Activated CD4-positive, alpha-beta memory T cell treated with anti-CD3 and anti-CD28 coated beads, Interleukin-2, amount 10 ng/mL, durations not matched to agents 7 days and 5 days (primary cell): ENCODE results near the gene RPIA. TPM values are rescaled to one million over a fixed set of nuclear protein-coding genes. Genes with fewer than 3 reads are reported as not detected.

Experiments
- CTCF ChIA-PET: fragments of 350-600 bp; sonication (Branson Sonifier 250); formaldehyde crosslinking; loops from one replicate; lab custom pipeline; 2021; ENCODE audit warnings: antibody characterized with exemption, inconsistent platforms; lab: Charles Lee
- POLR2A ChIA-PET: fragments of 350-600 bp; sonication (Branson Sonifier 250); formaldehyde crosslinking; loops from one replicate; lab custom pipeline; 2021; ENCODE audit warnings: antibody characterized with exemption; lab: Charles Lee
- DNase-seq: peaks from one replicate; pipeline ENCODE4 v3.0.0-alpha.2; 2020
- H3K27ac Mint-ChIP-seq: one replicate; pipeline ENCODE4 v1.8.0; 2021; ENCODE audit warnings: mild to moderate bottlenecking, mixed read lengths
- H3K27me3 Mint-ChIP-seq: one replicate; pipeline ENCODE4 v1.8.0; 2021; ENCODE audit warnings: mixed read lengths
- H3K36me3 Mint-ChIP-seq: one replicate; pipeline ENCODE4 v1.8.0; 2021; ENCODE audit warnings: low read depth, mixed read lengths
- H3K4me1 Mint-ChIP-seq: one replicate; pipeline ENCODE4 v1.8.0; 2021; ENCODE audit warnings: mixed read lengths
- H3K4me3 Mint-ChIP-seq: one replicate; pipeline ENCODE4 v1.8.0; 2021; ENCODE audit warnings: mild to moderate bottlenecking, mixed read lengths
- H3K9me3 Mint-ChIP-seq: one replicate; pipeline ENCODE4 v1.8.0; 2021; ENCODE audit warnings: mixed read lengths
- total RNA-seq, 2 experiments: library from RNA; stranded (reverse); gene quantifications; one replicate each; pipeline ENCODE4 v1.2.3, GENCODE V29; 2021

Gene RPIA
- total RNA-seq, 2 experiments from 2014 or later = 27.9 to 30.1 TPM

DNA sequence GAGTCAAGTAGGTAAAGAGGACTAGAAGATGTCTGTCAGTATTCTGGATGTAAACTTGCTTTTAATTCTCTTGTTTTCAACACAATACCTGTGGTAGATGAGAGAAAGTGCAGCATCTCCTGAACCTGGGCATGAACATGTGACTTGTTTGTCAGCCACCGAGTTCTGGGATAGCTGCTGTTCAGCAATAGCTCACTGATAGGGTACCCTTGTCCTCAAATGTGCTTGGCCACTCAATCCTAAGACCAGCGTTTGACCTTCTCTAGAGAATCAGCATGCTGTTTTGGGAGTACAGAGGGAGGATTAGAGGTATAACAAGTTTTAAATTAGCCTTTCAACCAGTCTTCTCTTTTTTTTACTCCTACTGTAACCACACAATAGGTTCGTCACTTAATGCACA is 23.2 kb downstream of the RPIA start:
- Mint-ChIP-seq H3K4me1 (no peaks in the 10 kb centered on the region), H3K27ac (no peak overlapping the region), H3K36me3 (peaks cover 16% of the 10 kb centered on the region), H3K4me3 (no peak overlapping the region), H3K9me3 (peaks cover 13% of the 10 kb centered on the region), H3K27me3 (no peaks in the 10 kb centered on the region)
- DNase-seq = no peak
- CTCF ChIA-PET = interaction anchor here (1.5 kb wide), 1 partner anchor 23 kb away, joined by 6 read pairs; the partner anchor contains the start of gene RPIA
- POLR2A ChIA-PET = interaction anchor here (1.4 kb wide), 1 partner anchor 10 kb away, joined by 3 read pairs; no protein-coding TSS in a partner anchor

GRCh38 chr2:88720399-88720798 is 28.9 kb downstream of the RPIA start:
- no peak overlapping the region for H3K27ac Mint-ChIP-seq
- ChIA-PET CTCF (no interaction called here), POLR2A (no interaction called here)
- no peak for DNase-seq
- H3K27me3 Mint-ChIP-seq = no peaks in the 10 kb centered on the region
- no peak overlapping the region for H3K4me3 Mint-ChIP-seq
- peaks cover 13% of the 10 kb centered on the region for H3K9me3 Mint-ChIP-seq
- peaks cover 13% of the 10 kb centered on the region for H3K36me3 Mint-ChIP-seq
- no peaks in the 10 kb centered on the region for H3K4me1 Mint-ChIP-seq

DNA sequence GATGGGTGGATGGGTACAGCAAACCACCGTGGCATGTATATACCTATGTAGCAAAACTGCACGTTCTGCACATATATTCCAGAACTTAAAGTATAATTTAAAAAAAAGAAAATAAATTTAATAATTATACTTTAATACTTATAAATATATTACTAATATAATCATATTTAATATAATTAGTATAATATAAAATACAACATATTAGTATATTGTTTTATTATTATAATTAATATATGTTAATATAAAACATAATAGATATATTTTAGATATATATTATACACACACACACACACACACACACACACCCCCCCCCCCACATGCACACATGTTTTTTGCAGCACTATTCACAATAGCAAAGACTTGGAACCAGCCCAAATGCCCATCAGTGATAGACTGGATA is 29.8 kb downstream of the RPIA start:
- POLR2A ChIA-PET = no interaction called here
- no peak overlapping the region for H3K27ac Mint-ChIP-seq
- CTCF ChIA-PET = no interaction called here
- H3K9me3 Mint-ChIP-seq = peaks cover 10% of the 10 kb centered on the region
- H3K4me1 Mint-ChIP-seq = no peaks in the 10 kb centered on the region
- no peak for DNase-seq
- H3K4me3 Mint-ChIP-seq = no peak overlapping the region
- H3K36me3 Mint-ChIP-seq = peaks cover 13% of the 10 kb centered on the region
- no peaks in the 10 kb centered on the region for H3K27me3 Mint-ChIP-seq

DNA sequence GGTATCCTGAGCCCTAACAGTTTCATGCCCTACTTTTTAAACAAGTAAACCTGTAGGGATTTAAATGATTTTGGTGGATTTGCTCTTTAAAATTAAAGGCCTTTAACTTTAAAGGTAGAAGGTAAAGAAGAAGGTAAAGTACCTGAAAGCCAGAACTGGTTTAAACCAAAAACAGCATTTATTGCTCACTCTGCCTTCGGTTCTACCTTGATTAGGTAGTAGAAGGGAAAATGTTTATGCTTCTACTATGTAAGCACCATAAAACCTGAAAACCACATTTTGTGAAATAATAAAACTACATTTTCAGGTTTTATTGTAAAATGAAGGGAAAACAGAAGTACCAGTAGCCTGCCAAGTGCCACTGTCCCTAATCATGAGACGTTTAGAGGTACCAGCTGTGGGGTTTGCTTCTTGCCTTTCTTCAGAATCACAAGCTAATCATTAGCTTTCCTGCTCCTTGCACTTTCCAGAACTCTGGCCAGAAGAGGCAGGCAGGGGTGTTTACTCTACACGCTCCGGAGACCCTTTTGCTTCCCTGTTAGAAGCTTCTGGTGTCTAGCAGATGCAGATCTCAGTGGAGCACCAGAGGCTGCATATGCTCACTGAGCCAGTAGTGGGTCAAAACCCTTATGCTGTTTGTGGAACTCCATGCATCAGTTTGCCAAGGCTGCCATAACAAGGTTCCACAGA is 33.3 kb downstream of the RPIA start:
- peaks cover 4% of the 10 kb centered on the region for H3K4me1 Mint-ChIP-seq
- H3K36me3 Mint-ChIP-seq = peaks cover 5% of the 10 kb centered on the region
- ChIA-PET CTCF (interaction anchor here (1.6 kb wide), 1 partner anchor 33 kb away, joined by 3 read pairs; the partner anchor contains the start of gene RPIA), POLR2A (no interaction called here)
- H3K27ac Mint-ChIP-seq = no peak overlapping the region
- H3K4me3 Mint-ChIP-seq = no peak overlapping the region
- DNase-seq = no peak
- no peaks in the 10 kb centered on the region for H3K9me3 Mint-ChIP-seq
- H3K27me3 Mint-ChIP-seq = no peaks in the 10 kb centered on the region

- peaks cover 5% of the 10 kb centered on the region for H3K36me3 Mint-ChIP-seq
- ChIA-PET CTCF (no interaction called here), POLR2A (no interaction called here)
- no peaks in the 10 kb centered on the region for H3K27me3 Mint-ChIP-seq
- DNase-seq = no peak
- peaks cover 4% of the 10 kb centered on the region for H3K4me1 Mint-ChIP-seq
- H3K4me3 Mint-ChIP-seq = no peak overlapping the region
- no peaks in the 10 kb centered on the region for H3K9me3 Mint-ChIP-seq
- no peak overlapping the region for H3K27ac Mint-ChIP-seq
Observed at GRCh38 chr2:88729061-88729745, 37.7 kb downstream of the RPIA start.

GRCh38 chr2:88733155-88733902 is 41.9 kb downstream of the RPIA start:
- POLR2A ChIA-PET = no interaction called here
- Mint-ChIP-seq H3K36me3 (peaks cover 18% of the 10 kb centered on the region), H3K27me3 (no peaks in the 10 kb centered on the region), H3K4me3 (no peak overlapping the region), H3K4me1 (peaks cover 8% of the 10 kb centered on the region), H3K9me3 (no peaks in the 10 kb centered on the region), H3K27ac (no peak overlapping the region)
- no peak for DNase-seq
- CTCF ChIA-PET = no interaction called here

GRCh38 chr2:88735133-88735532 is 43.7 kb downstream of the RPIA start:
- no peak overlapping the region for H3K4me3 Mint-ChIP-seq
- peaks cover 4% of the 10 kb centered on the region for H3K4me1 Mint-ChIP-seq
- no peaks in the 10 kb centered on the region for H3K9me3 Mint-ChIP-seq
- H3K27me3 Mint-ChIP-seq = no peaks in the 10 kb centered on the region
- CTCF ChIA-PET = no interaction called here
- no peak for DNase-seq
- POLR2A ChIA-PET = interaction anchor here (1.3 kb wide), 1 partner anchor 43 kb away, joined by 3 read pairs; no protein-coding TSS in a partner anchor
- H3K36me3 Mint-ChIP-seq = peaks cover 12% of the 10 kb centered on the region
- H3K27ac Mint-ChIP-seq = no peak overlapping the region

DNA sequence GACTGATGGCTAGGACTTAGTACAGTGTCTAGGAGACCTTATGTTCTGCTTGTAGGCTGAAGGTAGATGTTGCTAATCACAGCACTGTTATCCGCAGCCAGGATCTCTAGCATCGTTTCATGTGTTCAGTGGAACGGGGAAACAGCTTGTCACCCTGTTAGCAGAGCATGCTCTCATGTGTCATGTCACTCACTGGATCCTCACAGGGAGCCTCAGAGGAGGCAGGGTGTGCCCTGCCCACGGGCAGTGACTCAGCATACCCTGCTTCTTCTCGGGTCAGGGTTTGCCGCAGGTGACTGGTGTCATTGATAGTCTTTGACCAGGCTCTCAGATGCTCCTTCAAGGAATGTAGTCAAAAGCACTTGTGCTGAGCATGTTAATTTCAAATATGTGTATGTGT is 44.4 kb downstream of the RPIA start:
- Mint-ChIP-seq H3K27ac (no peak overlapping the region), H3K36me3 (peaks cover 14% of the 10 kb centered on the region), H3K27me3 (no peaks in the 10 kb centered on the region), H3K4me3 (no peak overlapping the region), H3K4me1 (peaks cover 4% of the 10 kb centered on the region), H3K9me3 (no peaks in the 10 kb centered on the region)
- ChIA-PET POLR2A (interaction anchor here (1.3 kb wide), 1 partner anchor 44 kb away, joined by 3 read pairs; no protein-coding TSS in a partner anchor), CTCF (no interaction called here)
- no peak for DNase-seq

GRCh38 chr2:88736437-88736836 is 45.0 kb downstream of the RPIA start:
- Mint-ChIP-seq H3K27ac (no peak overlapping the region), H3K36me3 (peaks cover 20% of the 10 kb centered on the region), H3K4me1 (peaks cover 4% of the 10 kb centered on the region), H3K9me3 (no peaks in the 10 kb centered on the region), H3K4me3 (no peak overlapping the region), H3K27me3 (no peaks in the 10 kb centered on the region)
- ChIA-PET POLR2A (interaction anchor here (1.3 kb wide), 1 partner anchor 44 kb away, joined by 3 read pairs; no protein-coding TSS in a partner anchor), CTCF (no interaction called here)
- no peak for DNase-seq

- Mint-ChIP-seq H3K36me3 (peaks cover 29% of the 10 kb centered on the region), H3K27ac (no peak overlapping the region), H3K9me3 (no peaks in the 10 kb centered on the region), H3K4me3 (no peak overlapping the region), H3K27me3 (no peaks in the 10 kb centered on the region), H3K4me1 (peaks cover 4% of the 10 kb centered on the region)
- POLR2A ChIA-PET = no interaction called here
- CTCF ChIA-PET = interaction anchor here (0.6 to 1.4 kb wide), 3 partner anchors 15 to 297 kb away, joined by 3 to 5 read pairs (median 4); no protein-coding TSS in a partner anchor
- DNase-seq = no peak
Observed at GRCh38 chr2:88737385-88737784, 45.9 kb downstream of the RPIA start.

DNA sequence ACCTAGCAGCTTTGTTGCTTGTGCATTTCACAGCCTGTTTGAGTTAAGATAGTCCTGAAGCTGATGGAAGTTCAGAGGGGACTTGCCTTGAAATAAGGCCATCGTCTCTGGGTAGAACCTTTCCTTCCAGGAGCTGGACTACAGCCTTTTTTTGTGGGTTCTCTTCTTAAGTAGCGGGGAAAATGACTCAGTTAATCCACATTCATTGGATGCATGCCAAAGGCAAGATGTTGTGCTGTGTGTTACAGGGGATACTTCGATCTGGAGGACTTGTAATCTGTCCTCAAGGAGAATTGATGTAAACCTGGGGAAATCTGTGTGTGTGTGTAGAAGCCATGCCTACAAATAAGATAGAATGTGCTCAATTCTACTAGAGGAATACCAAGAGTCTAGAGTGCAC is 46.8 kb downstream of the RPIA start:
- H3K4me1 Mint-ChIP-seq = peaks cover 6% of the 10 kb centered on the region
- no peak overlapping the region for H3K4me3 Mint-ChIP-seq
- H3K27ac Mint-ChIP-seq = no peak overlapping the region
- ChIA-PET POLR2A (no interaction called here), CTCF (interaction anchor here (1.0 to 1.4 kb wide), 2 partner anchors 16 to 46 kb away, joined by 4 to 5 read pairs; no protein-coding TSS in a partner anchor)
- no peak for DNase-seq
- H3K27me3 Mint-ChIP-seq = no peaks in the 10 kb centered on the region
- H3K9me3 Mint-ChIP-seq = peaks cover 4% of the 10 kb centered on the region
- peaks cover 38% of the 10 kb centered on the region for H3K36me3 Mint-ChIP-seq

GRCh38 chr2:88739985-88740600 is 48.6 kb downstream of the RPIA start:
- POLR2A ChIA-PET = no interaction called here
- Mint-ChIP-seq H3K27me3 (no peaks in the 10 kb centered on the region), H3K4me3 (no peak overlapping the region), H3K4me1 (peaks cover 17% of the 10 kb centered on the region), H3K27ac (no peak overlapping the region), H3K36me3 (peaks cover 51% of the 10 kb centered on the region), H3K9me3 (peaks cover 13% of the 10 kb centered on the region)
- CTCF ChIA-PET = interaction anchor here (0.9 to 1.6 kb wide), 10 partner anchors 9 to 157 kb away, joined by 3 to 15 read pairs (median 4); partner anchors contain the start of gene RPIA
- peak; percentile 73 for DNase-seq
